GM21737 (cell line): ENCODE measurements around the gene KIF26B.

Experiments
- ATAC-seq: cut with Tn5 transposase; IDR thresholded peaks from one replicate; pipeline ENCODE4 v1.9.1; 2021; ENCODE audit warnings: mild to moderate bottlenecking, moderate library complexity; ENCODE audit not compliant: unreplicated experiment

The KIF26B gene

GRCh38 chr1:245409341-245410195 lies 254.8 kb downstream of the KIF26B start:
- no peak for ATAC-seq

DNA sequence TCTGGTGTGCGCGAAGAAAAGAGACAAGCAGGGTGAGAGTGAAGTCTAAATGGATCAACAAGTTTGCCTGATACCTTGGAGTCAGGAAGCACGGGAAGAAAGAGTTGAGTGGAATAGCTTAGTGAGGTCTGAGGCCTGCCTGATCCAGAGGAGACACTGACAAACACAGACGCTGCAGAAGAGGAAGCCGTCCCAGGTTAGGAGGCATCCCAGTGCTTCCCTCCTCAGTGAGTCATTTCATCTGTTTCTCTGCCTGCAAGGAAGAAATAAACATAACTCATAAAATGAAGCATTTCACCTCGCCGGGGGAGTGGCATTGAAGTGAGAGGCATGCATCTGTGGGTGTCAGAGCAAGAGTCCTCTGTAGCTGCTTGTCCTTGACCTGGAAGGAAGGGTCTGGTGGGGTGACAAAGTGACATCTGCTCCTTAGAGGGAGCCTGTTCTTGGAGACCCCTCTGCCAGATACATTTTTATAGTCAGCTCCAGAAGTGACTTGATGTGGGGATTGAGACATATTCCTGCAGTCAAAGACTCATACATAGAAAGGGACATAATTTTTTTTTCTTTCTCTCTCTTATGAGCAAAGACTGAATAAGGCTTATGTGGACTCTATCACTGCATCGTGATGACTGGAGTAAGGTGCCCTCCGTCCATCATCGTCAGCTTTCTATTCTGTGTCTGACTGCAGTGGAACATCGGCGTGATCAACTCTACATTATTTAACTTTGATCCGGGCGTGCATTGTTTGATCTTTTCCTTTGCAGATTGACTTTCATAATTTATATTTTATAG lies 256.7 kb downstream of the KIF26B start:
- no peak for ATAC-seq

GRCh38 chr1:245412306-245412705 lies 257.5 kb downstream of the KIF26B start:
- no peak for ATAC-seq

DNA sequence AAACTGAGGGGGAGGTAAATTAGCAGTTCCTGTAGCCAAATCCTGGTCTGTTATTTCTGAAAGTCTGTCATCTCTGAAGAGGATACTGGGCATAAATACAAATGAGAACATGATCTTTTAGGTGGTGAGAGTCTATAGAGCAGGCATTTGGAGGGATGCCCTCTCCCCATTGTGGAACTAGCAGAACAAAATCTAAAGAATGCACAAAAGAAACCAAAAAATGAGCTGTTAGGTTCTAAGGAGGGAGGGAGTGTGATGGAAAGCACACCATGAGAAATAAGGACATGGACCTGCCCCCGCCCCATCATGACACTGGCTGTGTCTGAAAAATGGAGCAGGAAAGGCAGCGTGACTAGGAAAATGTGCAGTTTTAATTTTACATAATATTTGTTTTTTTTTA lies 262.0 kb downstream of the KIF26B start:
- ATAC-seq: no peak

DNA sequence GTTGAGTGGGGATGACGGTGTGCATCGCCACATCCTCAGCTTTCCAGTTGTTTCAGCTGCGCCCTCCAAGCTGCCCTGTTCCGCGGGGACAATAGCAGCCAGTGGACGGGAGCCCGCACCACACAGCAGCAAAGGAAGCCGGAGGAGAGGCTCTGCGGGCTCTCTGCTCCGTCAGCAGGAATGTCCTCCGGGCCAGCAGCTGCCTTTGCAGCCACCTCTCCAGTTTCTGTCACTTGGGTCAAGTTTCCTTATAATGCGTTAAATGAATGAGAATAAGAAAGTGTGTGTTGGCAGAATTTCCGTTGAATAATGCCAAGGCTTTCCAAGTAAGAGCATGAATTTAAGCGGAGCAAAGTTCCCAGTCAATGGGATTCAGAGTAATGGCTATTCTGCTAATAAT lies 263.3 kb downstream of the KIF26B start:
- no peak for ATAC-seq

- ATAC-seq: no peak
Measured at GRCh38 chr1:245419461-245419978, 264.7 kb downstream of the KIF26B start.

- no peak for ATAC-seq
Measured at GRCh38 chr1:245419989-245420388, 265.2 kb downstream of the KIF26B start.

GRCh38 chr1:245420926-245421325 lies 266.1 kb downstream of the KIF26B start:
- ATAC-seq: no peak

DNA sequence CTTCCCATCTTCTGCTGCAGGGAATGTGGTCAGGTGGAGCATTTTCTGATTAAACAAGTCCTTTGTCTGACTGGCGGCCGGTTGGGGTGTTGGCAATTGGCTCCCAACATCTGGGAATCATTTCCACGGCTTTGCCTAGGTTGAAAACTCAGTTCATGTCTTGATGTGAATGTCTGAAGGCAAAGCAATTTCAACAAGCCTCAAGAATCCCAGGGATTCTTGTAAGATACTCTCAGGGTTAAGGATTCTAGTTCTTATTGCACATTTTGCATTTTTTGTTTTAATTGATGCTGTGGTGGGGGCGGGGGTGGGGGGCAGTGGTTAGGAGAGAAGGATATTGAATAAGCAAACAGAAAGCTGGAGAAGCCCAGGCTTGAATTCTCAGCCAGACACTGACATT lies 273.9 kb downstream of the KIF26B start:
- ATAC-seq: no peak

GRCh38 chr1:245431706-245432105 lies 276.9 kb downstream of the KIF26B start:
- no peak for ATAC-seq

GRCh38 chr1:245432228-245432875 lies 277.6 kb downstream of the KIF26B start:
- no peak for ATAC-seq

DNA sequence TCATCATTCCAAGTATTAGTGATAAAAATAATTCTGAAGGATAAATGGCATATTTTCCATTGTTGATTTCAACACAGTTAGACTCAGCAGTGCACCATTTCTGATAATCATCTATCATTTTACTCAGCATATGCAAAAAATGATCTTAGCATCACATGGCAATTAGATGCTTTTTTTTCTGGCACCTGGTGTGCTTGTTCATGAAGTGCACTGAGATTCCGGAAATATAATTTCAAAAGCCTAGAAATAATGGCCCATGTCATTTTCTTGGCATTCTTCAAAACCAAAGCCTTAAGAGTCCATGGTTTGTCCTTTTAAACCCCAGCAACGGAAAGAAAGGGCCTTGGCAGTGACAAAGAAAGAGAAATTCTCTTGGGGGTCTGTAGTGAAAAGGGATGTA lies 278.8 kb downstream of the KIF26B start:
- no peak for ATAC-seq

- ATAC-seq: no peak
Measured at GRCh38 chr1:245434280-245434679, 279.5 kb downstream of the KIF26B start.

DNA sequence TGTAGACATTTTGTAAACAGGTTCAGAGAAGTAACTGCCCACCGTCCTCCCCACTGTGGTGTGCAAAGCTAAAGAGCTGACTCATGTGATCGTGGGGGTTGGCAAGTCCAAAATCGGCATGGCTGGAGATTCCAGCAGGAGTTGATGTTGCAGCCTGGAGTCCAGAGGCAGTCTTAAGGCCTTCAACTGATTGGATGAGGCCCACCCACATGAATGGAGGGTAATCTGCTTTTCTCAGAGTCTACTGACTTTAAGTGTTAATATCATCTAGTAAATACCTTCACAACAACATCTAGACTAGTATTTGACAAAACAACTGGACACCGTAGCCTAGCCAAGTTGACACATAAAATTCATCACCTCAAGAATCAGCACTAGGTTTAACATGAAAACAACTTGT lies 281.6 kb downstream of the KIF26B start:
- ATAC-seq: no peak

DNA sequence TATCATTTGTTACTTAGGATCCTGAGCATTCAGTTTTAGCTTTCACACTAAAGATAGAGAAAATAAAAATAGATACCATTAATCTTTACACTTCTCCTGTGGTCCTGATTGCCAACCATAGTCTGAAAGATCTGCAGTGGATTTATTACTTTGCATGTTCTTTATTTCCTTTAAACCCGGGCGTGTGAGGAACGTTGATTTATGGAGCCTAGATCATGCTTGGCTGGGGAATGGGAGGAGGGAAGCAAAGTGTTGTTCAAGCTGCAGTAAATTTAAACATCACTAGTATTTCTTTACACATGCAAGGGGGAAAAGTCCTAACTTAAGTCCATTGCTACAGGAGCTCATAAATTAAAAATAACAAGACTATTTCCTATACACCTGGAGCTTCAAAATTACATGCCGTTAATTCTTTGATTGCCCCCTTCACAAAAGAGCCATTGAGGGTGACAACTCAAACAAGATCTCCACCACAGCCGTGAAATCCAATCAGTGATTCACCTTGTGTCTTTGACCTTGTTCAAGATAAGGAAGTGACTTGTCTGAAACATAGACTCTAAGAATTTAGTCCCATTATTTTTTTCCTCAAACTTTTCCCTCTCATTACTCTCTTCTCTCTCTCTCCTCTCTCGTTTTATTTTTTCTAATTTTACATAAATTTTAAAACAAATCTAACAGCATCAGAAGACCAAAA lies 282.7 kb downstream of the KIF26B start:
- ATAC-seq: no peak

DNA sequence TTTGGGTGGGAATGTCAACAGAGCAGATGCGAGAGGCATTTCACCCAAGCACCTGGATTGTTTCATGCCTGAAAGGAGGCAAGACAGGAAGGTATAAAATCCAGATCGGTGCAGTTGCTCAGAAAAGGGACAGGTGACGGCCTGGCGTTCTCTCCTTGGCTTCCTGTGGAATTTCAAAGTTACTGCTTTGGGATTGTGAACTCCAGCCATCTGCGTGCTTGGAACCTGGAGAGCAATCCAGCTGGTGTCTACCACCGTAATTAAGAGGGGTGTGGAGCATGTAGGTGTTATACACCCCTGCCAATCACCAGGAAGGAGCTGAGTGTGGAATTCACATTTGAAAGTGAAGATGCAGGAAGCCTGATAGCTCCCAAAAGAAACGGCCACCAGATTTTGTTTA lies 286.1 kb downstream of the KIF26B start:
- ATAC-seq: no peak

- ATAC-seq: no peak
Measured at GRCh38 chr1:245441689-245442088, 286.9 kb downstream of the KIF26B start.

GRCh38 chr1:245444147-245444828 lies 289.5 kb downstream of the KIF26B start:
- ATAC-seq: no peak

DNA sequence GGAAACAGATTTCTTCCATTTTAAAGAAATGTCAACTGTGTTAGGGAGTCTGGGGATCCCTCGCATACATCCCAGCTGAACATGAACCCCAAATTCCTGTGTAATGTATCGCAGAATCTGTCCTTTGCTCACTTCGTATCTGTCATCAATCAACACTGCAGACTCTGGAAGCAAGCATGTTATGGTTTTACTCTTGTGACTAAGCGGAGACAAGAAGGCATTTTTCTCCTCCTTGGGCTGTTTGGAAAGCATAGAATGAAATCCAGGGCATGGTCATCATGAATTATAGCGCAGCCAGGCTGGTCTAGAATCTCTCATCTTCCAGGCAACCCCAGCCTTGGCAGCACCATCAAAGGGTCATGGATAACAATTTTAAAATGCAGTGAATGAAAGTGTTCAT lies 290.2 kb downstream of the KIF26B start:
- ATAC-seq: no peak

- ATAC-seq: no peak
Measured at GRCh38 chr1:245448531-245448930, 293.7 kb downstream of the KIF26B start.
